NCI-H1930 (cell line): ENCODE results near the gene SLC25A10.

Experiments used
- DNase-seq, 2 experiments: peaks; one replicate each; lab custom pipeline; 2025; lab: John Stamatoyannopoulos, UW

The SLC25A10 gene

GRCh38 chr17:81687770-81688541 is 24.1 kb upstream of the SLC25A10 start:
- DNase-seq: no peak

- DNase-seq: no peak
These were observed 23.5 kb upstream of the SLC25A10 start for GRCh38 chr17:81688616-81689015.

- DNase-seq: no peak
These were observed 22.0 kb upstream of the SLC25A10 start for GRCh38 chr17:81690066-81690465.

GRCh38 chr17:81690549-81690948 is 21.5 kb upstream of the SLC25A10 start:
- no peak for DNase-seq

GRCh38 chr17:81691196-81691595 is 20.9 kb upstream of the SLC25A10 start:
- no peak for DNase-seq

- no peak for DNase-seq
These were observed 20.5 kb upstream of the SLC25A10 start for GRCh38 chr17:81691608-81692007.

- DNase-seq: no peak
These were observed 18.4 kb upstream of the SLC25A10 start for GRCh38 chr17:81693509-81694210.

GRCh38 chr17:81694810-81695209 is 17.3 kb upstream of the SLC25A10 start:
- no peak for DNase-seq

GRCh38 chr17:81695211-81695610 is 16.9 kb upstream of the SLC25A10 start:
- DNase-seq: no peak

- DNase-seq: no peak
These were observed 16.3 kb upstream of the SLC25A10 start for GRCh38 chr17:81695801-81696200.

GRCh38 chr17:81696218-81696941 is 15.7 kb upstream of the SLC25A10 start:
- DNase-seq: no peak

- no peak for DNase-seq
These were observed 14.6 kb upstream of the SLC25A10 start for GRCh38 chr17:81697261-81698044.

- no peak for DNase-seq
These were observed 11.5 kb upstream of the SLC25A10 start for GRCh38 chr17:81700353-81701287.

- DNase-seq: no peak
These were observed 10.6 kb upstream of the SLC25A10 start for GRCh38 chr17:81701288-81702071.

GRCh38 chr17:81702934-81703746 is 8.9 kb upstream of the SLC25A10 start, which contains the start of gene MRPL12:
MRPL12 (plus strand) TSS chr17:81703367; CDS start chr17:81703502, 135 bp downstream.
- DNase-seq: peak; percentile 95 to 98

- DNase-seq: no peak
These were observed 8.1 kb upstream of the SLC25A10 start for GRCh38 chr17:81703747-81704654.

GRCh38 chr17:81705518-81706231 is 6.4 kb upstream of the SLC25A10 start:
- DNase-seq: no peak
